Type B pancreatic cell (in vitro differentiated cells): Measurements from ENCODE around the gene ENTPD8. TPM values are rescaled to one million over a fixed set of nuclear protein-coding genes. Genes with fewer than 3 reads are reported as not detected.
A peak's percentile ranks its signal among the peaks of the same experiment; 100 is the strongest.

Experiments used
- DNase-seq: peaks from one replicate; pipeline ENCODE4 v3.0.0; 2021; ENCODE audit warnings: mixed read lengths; ENCODE audit not compliant: unreplicated experiment; ENCODE audit errors: extremely low spot score
- H3K27ac Mint-ChIP-seq: 2 replicates; pipeline ENCODE4 v1.8.0; 2021; ENCODE audit warnings: mild to moderate bottlenecking, mixed read lengths
- H3K27me3 Mint-ChIP-seq: 2 replicates; pipeline ENCODE4 v1.8.0; 2021; ENCODE audit warnings: mixed read lengths
- H3K36me3 Mint-ChIP-seq: 2 replicates; pipeline ENCODE4 v1.8.0; 2021; ENCODE audit warnings: mixed read lengths
- H3K4me1 Mint-ChIP-seq: one replicate; pipeline ENCODE4 v1.8.0; 2021; ENCODE audit warnings: mixed read lengths; ENCODE audit not compliant: unreplicated experiment
- H3K4me3 Mint-ChIP-seq: 2 replicates; pipeline ENCODE4 v1.8.0; 2021; ENCODE audit warnings: mild to moderate bottlenecking, mixed read lengths
- H3K9me3 Mint-ChIP-seq: 2 replicates; pipeline ENCODE4 v1.8.0; 2021; ENCODE audit warnings: mixed read lengths
- CTCF ChIP-seq: fragments of 200-600 bp; sonication (generic); conservative IDR thresholded peaks from 2 replicates; pipeline ENCODE4 v1.5.0; 2021; ENCODE audit warnings: antibody characterized with exemption, mild to moderate bottlenecking
- long read RNA-seq: library from polyadenylated mRNA; unstranded; transcript quantifications from one replicate; pipeline ENCODE4 v2.0.0, GENCODE V29; 2020
- total RNA-seq: library from RNA; stranded (reverse); gene quantifications from 2 replicates; pipeline ENCODE4 v1.2.1, GENCODE V29; 2021; ENCODE audit warnings: low replicate concordance

The ENTPD8 gene
- 2.1 and 3.5 TPM in 2 replicates for total RNA-seq
- long read RNA-seq: 0 reads

- Mint-ChIP-seq H3K27ac (peak within 1 kb of the TSS; percentile 52), H3K4me1 (peaks cover 8% of the 10 kb centered on the region), H3K27me3 (peaks cover 6% of the 10 kb centered on the region), H3K4me3 (peak within 1 kb of the TSS; percentile 80), H3K9me3 (no peaks in the 10 kb centered on the region), H3K36me3 (no peaks in the 10 kb centered on the region)
- TF ChIP-seq CTCF: no peak
- DNase-seq: no peak
Measured at GRCh38 chr9:137441289-137441934, at the start of gene ENTPD8. TSS of gene ENTPD8 (minus strand) at chr9:137441357. CDS start at chr9:137438285, 3,072 bp downstream.

- Mint-ChIP-seq H3K27me3 (no peaks in the 10 kb centered on the region), H3K4me3 (no peak overlapping the region), H3K4me1 (no peaks in the 10 kb centered on the region), H3K27ac (no peak overlapping the region), H3K36me3 (no peaks in the 10 kb centered on the region), H3K9me3 (no peaks in the 10 kb centered on the region)
- DNase-seq: no peak
- TF ChIP-seq CTCF: no peak
Measured at GRCh38 chr9:137490532-137491186, 49.5 kb upstream of the ENTPD8 start.

- no peak overlapping the region for H3K4me3 Mint-ChIP-seq
- H3K4me1 Mint-ChIP-seq: no peaks in the 10 kb centered on the region
Measured at GRCh38 chr9:137488906-137489305, 47.7 kb upstream of the ENTPD8 start.

GRCh38 chr9:137488327-137488653 is 47.1 kb upstream of the ENTPD8 start:
- Mint-ChIP-seq H3K36me3 (no peaks in the 10 kb centered on the region), H3K27me3 (no peaks in the 10 kb centered on the region), H3K27ac (no peak overlapping the region), H3K4me3 (no peak overlapping the region), H3K9me3 (no peaks in the 10 kb centered on the region), H3K4me1 (no peaks in the 10 kb centered on the region)
- no peak for DNase-seq
- no peak for TF ChIP-seq CTCF

More at GRCh38 chr9:137488906-137489305, 47.7 kb upstream of the ENTPD8 start:
- no peaks in the 10 kb centered on the region for H3K36me3 Mint-ChIP-seq
- no peaks in the 10 kb centered on the region for H3K9me3 Mint-ChIP-seq
- no peak for DNase-seq
- no peak for TF ChIP-seq CTCF
- H3K27ac Mint-ChIP-seq: no peak overlapping the region
- no peaks in the 10 kb centered on the region for H3K27me3 Mint-ChIP-seq

GRCh38 chr9:137487454-137488326 is 46.5 kb upstream of the ENTPD8 start:
- Mint-ChIP-seq H3K27ac (no peak overlapping the region), H3K4me1 (no peaks in the 10 kb centered on the region), H3K36me3 (no peaks in the 10 kb centered on the region), H3K9me3 (no peaks in the 10 kb centered on the region), H3K27me3 (no peaks in the 10 kb centered on the region), H3K4me3 (no peak overlapping the region)
- TF ChIP-seq CTCF: no peak
- no peak for DNase-seq
